Fibroblast of gingiva (primary cell): ENCODE measurements around the gene DAAM1.

ENCODE experiments used
- DNase-seq: peaks from one replicate; pipeline ENCODE4 v3.0.0-alpha.2; 2011; ENCODE audit warnings: low read depth

DAAM1 gene

DNA sequence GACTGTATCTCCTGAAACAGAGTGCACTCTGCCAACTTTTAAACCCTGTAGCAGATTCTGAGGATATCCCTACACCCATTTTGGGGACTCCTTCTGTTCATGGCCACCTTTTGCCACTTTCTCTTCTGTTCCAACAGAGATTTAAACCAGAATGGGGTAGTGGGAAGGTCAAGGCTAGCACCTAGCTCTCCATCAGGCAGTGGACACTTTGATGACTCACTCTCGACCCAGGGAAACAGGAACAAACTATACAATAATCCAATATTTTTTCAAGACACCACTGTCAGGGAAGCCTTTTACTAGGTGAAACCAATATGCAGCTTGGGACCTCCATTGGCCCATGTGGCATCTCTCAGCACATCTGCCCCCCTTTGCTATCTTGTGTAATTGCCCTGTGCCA is 103.6 kb downstream of the DAAM1 start:
- no peak for DNase-seq

DNA sequence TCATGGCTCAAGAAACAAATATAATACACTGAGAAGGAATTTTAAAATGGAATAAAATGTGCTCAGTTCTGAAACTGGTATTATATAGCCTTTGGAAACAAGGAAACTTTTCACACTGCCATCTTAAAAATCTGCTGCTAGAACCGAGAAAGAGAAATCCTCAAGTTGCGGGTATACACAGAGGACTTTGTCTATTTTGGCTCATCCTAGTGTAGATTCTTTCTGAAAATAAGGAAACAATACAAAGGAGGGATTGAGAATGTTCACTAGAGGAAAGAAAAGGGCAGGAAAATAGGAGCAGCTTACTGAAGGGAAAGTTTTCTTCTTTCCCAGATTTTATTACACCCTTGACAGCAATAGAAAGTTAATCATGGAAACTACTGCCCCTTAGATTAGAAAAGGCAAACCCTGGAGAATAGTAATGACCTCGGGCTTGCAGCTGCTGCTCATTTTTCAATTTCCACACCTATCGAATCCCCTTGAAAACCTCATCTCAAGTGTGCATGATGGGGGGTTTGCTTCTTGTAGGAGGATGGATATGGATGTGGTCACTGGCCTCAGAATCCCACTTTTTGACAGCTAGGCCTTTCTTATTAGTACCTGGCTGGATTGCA is 104.6 kb downstream of the DAAM1 start:
- no peak for DNase-seq

DNA sequence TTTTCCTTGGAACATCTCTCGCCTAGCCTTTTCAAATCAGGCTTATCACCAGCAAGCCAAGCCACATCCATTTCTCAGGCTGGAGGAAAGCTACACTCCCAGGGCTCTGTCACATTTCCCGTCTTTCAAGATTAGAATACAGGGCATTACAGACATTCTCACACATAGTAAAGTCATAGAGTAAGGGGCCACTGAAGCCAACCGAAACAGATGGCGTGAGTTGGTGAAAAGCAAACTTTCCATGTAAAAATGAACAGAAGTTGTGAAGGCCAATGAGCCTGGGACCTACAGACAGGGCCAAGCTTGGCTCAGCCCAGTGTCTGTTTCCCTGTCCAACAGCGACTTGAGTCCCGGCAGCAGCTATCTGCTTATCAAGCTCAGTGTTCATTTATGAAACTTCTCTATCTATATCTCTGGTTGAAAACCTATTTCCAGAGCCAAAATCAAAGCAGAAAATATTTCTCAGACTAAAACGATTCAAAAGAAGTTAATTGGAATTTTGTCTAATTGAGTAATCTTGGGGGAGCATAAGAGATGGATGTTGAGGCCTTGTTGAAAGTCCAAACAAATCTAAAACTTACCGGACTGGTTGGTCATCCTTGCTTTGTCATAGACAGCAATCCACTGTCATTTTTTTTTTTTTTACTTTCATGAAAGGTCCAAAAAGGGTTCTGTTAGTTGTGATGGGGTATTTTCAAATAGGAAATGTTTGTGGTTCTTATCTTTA is 105.6 kb downstream of the DAAM1 start:
- no peak for DNase-seq

DNA sequence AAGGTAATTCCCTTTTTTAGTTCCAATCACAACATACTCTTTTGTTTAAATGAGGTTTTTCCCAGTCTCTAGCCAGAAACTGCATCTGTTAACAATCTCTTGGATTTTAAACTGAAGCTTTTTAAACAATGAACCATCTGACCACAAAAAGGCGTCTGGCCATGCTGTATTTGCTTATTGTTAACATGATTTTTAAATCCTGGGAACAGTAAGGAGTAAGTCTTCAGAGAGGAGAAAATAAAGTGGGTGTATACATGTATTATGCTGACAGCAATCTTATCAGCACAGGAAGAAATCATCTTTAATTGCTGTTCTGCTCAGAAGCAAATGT is 106.2 kb downstream of the DAAM1 start:
- DNase-seq = peak; percentile 47

DNA sequence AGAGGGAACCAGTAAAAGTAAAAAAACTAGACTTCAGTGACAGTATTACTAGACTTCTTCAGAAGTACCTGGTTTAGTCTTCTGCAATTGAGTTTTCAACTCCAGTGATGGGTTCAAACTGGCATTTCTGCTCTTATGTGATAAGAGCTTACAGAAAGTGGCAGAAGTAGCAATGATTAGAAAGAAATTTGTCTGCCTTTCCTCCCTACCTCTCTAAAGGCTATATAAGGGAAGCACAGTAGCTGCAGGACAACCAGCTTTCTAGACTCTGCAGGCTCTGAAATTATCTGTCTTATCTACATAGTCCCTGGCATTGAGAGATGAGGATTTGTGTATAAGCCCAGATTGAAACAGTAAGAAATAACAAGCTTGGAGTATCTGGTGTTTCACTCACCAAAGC is 107.5 kb downstream of the DAAM1 start:
- no peak for DNase-seq

DNA sequence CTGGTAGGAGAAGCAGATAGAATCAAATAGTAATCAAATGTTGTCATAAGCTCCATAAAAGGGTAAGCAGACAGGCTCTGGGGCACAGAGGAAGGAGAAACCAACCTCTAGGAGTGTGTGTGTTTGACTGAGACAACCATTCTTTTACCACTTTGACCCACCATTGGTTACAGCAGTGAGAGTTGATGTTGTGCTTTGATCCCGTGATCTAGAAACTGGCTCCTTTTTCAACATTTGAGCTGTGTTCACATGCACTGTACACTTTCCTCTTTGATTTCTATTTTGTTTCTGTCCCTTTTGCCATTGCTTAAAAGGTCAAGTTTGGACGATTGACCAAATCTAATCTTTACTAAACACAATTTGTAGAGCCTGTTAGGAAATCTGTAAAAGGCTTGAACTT is 108.0 kb downstream of the DAAM1 start:
- no peak for DNase-seq

DNA sequence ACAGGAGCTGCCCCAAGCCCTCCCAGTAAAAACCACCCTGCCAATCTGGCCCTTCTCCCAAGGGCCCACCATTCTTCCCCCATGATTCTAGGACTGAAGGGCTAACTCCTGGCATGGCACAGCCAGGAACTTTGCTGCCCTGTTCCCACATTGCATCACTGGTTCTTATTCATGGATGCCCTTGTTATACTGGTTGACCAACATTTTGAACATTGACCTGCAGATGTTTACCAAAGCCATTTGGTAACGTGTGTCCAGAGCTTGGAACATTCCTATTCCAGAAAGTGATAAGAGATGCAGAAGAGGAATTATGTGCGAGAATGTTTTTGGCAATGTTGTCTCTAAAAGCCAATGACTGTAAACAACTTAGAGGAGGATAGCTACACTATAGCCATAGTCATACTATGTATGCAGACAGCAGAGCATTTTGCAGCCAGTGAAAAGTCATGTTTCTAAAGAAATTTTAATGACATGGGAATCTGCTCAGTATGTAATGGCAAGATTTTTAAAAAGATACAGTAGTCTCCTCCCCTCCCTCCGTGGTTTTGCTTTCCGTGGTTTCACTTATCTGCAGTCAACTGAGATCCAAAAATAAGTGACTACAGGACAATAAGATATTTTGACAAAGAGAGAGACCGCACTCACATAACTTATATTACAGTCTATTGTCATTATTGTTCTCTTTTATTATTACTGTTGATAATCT is 108.8 kb downstream of the DAAM1 start:
- no peak for DNase-seq

DNA sequence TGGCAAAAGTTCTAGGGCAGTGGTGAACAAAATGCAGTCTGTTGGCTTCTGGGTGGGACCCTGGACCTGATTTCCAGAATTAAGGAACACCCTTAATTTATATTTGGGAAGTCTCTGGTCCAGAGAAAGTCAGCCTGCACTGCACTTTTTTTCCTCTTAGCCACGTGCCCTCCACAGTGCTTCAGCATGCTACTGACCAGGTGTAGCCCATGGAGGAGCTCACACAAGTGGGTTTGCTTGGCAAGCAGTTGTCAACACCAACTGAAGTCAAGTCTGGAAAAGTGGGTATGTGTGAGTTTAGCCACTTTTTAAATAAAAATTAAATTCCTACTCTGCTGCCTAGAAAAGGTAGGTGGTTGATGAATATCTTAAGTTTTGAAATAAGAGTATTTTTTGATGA is 111.3 kb downstream of the DAAM1 start:
- DNase-seq = no peak

DNA sequence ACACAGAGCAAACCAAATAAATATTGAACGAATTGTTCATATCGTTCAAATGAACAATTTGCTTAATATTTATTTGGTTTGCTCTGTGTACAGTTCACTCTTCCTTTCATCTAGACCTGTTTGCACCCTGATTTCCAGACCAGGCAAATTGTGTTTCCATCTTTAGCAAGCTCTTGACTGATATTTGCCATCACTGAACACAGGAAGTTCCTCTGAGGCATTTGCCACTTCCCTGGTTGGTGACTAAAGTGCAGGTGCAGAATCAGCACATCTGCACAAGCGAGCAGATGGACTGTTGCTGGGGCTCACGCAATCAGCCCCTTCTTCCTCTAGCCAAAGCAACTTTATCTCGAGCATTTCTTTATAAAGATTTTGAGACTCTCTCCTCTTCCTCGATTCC is 112.9 kb downstream of the DAAM1 start:
- DNase-seq = no peak

DNA sequence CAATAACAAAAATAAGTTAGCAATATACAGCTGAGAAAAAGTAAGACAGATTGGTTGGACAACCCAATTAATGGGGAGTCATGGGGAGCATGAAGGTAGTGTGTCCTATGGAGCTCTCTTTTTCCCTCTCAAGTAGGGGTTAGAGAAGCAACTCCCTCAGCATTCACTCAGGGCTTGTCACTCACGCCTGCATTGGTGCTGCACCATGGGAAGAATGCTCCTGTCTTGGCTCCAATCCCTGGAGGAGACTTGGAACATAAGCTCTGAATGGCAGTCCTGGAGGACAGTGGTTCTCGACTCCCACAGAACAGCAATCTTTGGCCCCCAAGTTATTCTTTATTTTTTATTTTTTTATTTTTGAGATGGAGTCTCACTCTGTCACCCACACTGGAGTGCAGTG is 113.8 kb downstream of the DAAM1 start:
- no peak for DNase-seq

DNA sequence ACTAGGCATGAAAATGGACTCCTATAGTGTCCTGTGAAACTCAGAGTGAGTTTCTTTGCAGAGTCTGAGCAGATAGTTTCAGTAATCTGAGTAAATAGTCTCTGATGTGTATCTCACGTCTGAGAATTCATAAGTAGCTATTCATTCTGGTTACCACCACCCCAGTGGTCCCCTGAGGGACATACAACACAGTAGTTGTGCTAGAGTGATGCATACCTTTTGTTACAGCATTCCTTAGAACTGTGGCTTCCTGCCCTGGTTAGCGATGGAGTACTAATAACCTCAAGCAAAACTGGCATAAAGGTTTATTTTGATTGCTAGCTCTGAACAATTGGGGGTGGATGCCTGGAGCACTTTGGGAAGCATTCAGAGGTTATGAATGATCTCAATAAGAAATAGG is 114.7 kb downstream of the DAAM1 start:
- DNase-seq = peak; percentile 22

DNA sequence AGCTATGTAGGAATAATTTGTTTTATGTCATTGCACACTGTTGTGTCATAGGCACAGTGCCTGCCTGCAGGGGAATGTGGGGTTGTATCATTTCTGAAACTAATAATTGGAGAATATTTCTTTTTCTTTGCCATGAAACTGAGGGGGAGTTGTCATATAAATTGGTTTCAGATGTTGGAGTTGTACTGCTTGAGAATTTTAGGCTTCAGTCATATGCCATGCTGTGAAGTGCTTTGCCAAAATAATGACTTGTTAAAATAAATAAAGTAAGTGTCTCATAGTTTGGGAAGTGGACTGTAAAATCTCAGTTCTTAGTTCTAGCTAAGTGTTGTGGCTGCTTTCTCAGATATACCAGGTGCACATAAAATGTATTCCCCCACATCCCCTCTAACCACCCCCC is 116.8 kb downstream of the DAAM1 start:
- DNase-seq = peak; percentile 87

DNA sequence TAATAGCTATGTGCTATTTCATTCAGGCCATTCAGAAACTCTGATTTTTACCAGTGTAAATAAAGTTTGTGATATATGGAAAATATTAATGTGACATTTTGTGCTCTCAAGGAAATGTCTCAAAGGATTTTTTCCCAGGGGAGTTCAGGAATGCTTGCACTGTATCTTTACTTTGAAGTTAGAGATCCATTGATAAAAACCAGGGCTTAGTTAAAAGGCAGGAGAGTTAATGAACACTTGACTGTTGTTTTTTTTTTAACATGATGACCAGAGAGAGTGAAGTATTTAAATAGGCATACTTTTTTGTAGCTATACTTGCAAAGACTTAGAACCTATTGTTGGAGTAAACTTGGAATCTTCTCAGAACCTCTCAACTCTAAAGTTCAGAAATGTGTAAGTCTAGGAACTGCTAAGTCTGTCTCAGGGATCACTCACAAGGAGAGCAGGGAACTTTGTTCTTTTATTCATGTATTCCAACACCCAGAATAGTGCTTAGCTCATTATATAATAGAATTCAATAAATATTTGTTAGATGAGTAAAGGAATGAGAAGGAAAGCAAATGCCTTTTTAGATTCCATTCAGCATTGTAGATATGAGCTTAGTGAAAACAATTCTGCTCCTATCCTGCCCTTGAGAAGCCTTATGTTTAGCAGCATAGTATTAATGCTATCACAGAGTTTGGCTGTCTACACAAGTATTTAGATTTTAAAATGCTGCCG is 117.5 kb downstream of the DAAM1 start:
- DNase-seq = peak; percentile 20

DNA sequence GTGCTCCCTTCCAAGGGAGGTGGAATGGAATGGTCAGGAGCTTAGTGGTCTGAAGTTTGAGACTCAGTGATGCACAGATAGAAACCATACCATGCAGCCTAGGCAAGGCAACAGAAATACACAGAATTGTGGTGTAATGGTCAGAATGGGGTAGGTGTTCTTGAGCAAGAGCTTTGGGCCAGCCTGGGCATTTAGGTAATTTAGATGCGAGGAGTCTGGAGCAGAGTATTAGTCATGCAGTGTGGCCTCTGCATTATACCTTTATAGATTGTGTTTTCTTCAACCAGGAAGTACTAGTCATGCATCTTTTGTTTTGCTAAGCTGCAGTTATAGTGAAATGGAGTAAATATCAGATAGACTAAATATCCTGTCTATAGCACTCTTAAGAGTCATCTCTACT is 118.3 kb downstream of the DAAM1 start:
- DNase-seq = no peak

DNA sequence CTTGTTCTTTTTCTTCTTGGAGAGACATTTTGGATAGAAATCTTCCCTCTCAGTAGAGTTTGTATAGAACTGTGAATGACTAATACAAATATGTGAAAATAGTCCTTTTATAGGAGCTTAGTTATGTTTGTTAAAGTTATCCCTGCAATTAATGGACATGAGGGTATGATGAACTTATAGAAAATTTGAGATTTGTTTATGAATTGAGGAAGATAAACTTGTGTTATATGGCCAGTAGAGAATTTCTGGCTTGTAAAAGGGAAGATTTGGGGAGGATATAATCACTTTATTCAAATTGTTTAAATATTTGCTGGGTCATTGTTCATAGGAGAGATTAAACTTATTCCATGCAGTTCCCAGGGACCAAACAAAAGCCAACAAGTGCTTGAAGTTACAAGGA is 119.6 kb downstream of the DAAM1 start:
- DNase-seq = no peak

DNA sequence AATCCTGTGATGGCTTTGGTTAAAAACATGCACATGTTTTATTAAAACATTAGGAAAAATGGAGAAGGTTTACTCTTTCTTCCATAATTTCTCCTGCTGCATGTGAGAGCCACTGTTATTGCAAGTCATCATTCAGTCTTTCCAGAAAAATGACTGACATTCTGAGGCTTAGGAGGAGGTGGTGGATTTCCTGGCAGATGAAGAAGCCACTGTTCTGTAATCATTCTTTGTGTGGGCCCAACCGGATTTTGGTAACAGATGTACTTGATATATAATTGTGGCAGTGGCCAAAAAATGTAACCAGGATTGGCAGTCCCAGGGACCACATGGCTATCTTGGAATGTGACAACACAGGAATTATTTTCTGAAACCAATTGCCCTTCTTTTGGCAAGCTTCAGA is 120.2 kb downstream of the DAAM1 start:
- DNase-seq = peak; percentile 56

DNA sequence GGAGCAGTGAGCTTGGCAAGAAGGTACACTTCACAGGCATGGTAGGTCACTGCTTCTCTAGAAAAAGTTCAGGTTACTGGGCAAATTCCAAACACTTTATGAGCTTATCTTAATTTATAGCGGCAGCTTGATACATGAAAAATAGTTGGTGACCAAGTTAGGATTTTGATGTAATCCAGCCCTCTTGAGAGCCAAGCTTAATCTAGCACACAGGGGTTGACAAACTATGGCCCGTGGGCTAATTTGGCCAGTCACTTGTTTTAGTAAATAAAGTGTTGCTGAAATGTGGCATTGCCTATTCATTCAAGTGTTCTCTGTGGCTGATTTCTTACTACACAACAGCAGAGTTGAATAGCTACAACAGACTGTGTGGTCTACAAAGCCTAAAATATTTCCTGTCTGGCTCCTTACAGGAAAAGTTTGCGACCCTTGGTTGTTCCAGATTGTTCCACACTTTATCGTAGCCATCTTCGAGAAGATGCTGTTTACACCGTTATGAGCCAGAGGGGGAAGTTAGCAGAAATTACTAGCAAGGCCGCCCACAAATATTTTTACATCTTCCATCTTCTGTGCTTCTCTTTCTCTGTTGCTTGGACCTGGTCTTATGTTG is 120.9 kb downstream of the DAAM1 start:
- no peak for DNase-seq

DNA sequence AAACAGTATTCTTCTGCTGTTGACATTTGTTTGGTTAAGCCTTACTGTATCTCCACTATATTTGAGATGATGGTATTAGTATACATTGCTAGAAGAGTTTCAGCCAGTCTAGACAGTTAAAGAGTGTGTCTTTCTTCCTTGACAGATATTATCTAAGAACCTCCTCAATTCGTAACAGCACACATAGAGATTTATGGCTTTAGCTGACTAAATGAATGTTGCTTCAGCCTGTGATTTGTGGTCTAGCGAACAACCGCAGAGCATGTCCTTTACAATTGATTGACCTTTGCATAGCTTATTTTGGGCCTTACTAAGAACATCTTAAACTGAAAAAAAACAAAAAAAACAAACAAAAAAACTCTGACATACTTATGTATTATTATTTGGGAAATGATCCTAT is 122.2 kb downstream of the DAAM1 start:
- no peak for DNase-seq

DNA sequence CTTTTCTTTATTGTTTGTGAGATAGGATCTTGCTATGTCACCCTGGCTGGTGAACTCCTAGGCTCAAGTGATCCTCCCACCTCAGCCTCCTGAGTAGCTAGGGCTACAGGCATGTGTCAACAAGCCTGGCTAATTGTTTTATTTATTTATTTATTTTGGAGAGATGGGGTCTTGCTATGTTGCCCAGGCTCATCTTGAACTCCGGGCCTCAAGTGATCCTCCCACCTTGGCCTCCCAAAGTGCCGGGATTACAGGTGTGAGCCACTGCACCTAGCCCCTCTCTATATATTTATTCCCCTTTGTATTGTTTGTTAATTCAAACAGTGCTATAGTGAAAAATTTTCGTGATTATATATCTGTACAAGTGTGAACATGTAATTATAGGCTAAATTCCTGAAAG is 123.3 kb downstream of the DAAM1 start:
- DNase-seq = no peak

DNA sequence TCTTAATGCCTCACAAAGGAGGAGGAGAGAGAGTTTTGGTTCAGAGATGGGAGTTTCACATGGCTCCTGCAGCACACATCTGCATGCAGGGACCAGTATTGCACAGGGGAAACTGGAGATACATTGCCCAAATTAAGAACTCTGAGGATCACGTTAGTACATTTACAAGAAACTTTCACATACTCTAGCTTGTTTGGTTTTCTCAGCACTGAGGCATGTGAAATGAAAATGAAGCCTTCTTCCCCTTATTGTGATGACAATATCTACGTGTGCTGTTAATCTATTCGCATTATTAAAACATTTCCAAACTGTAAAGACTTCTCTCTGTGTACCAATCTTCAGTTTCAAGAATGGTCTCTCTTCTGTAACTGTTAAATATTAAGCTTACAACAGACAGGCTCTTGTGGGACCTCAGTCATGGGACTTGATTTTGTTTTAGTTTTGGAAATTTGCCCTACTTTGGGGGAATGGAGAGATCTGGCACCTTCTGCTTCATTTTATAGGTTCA is 124.7 kb downstream of the DAAM1 start:
- peak; percentile 15 for DNase-seq

DNA sequence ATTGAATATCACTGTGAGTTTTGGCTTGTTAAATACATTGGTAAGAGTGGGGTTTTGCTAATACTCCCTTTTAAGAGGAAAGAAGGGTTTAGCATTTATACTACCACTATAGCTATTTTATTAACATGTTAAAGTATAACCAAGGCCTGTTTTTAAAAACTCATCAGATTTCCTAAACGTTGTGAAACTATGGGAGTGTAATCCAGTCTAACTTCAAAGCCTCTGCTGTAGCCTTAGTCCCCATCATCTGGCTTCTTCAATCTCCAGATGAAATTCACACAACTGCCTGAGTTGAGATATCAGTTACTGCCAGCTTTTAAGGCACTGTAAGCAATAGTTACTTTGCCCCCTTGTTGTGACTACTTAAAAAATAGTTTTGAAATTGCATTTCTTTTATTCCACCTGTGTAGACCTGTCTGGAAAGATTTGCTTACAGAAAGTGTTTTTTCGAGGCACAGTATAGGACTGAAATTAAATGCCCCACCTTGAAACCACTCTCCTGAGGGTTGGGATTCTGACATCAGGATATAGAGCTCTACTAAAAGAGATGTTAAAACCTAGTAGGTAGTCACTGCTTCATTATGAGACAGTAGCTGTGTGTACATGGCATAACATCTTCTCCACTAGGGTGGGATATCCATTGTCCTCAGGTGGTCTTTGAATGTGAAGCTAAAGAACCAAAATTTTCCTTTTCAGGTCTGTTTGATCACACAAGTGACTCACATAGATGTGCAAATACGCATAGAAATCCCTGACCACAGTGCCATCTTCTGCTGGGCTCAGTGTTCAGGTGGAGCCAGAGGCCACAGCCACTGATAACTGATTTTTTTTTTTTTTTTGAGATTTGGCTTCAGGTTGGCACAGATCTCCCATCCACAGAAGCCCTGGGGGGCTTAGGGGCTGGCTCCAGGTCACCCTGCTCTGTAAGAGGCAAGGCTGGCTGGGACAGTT is 125.5 kb downstream of the DAAM1 start:
- DNase-seq = no peak
